Tibial artery (tissue), 4 donors: Measurements from ENCODE around the gene MYOCD.

Experiments used
- DNase-seq, 2 donors: peaks; one replicate each; pipeline ENCODE4 v3.0.0-alpha.2; 2019
- H3K27ac ChIP-seq, 2 donors: fragments of 200-600 bp; sonication (generic) in 1 of 2; 1 replicate in 1 of 2; 2 replicates in 1 of 2; pipeline ENCODE4 v1.5.1; 2018 to 2019; ENCODE audit warnings: mild to moderate bottlenecking in 1 of 2
- H3K27me3 ChIP-seq, 2 donors: fragments of 200-600 bp; sonication (generic) in 1 of 2; one replicate each; pipeline versions ENCODE4 v1.5.1 to v1.6.0; 2016 to 2019
- H3K36me3 ChIP-seq, 3 donors: fragments of 200-600 bp; sonication (generic) in 2 of 3; one replicate each; pipeline ENCODE4 v1.5.1; 2016 to 2019; ENCODE audit warnings: mild to moderate bottlenecking in 2 of 3
- H3K4me1 ChIP-seq, 4 donors: fragments of 200-600 bp; sonication (generic) in 2 of 4; 1 replicate in 3 of 4; 2 replicates in 1 of 4; pipeline ENCODE4 v1.5.1; 2016 to 2019
- H3K4me3 ChIP-seq, 2 donors: fragments of 200-600 bp; sonication (generic) in 1 of 2; 1 replicate in 1 of 2; 2 replicates in 1 of 2; pipeline ENCODE4 v1.5.1; 2018 to 2019; ENCODE audit warnings: mild to moderate bottlenecking in 2 of 2
- H3K9me3 ChIP-seq, 3 donors: fragments of 200-600 bp; sonication (generic) in 1 of 3; one replicate each; pipeline ENCODE4 v1.5.1; 2016 to 2019
- CTCF ChIP-seq, 2 experiments: fragments of 200-600 bp in 1 of 2; fragments of 450-650 bp in 1 of 2; IDR thresholded peaks; one replicate each; pipeline ENCODE4 v1.5.1; 2017 to 2019; ENCODE audit warnings: antibody characterized with exemption in 2 of 2, mild to moderate bottlenecking in 1 of 2, moderate library complexity in 1 of 2
- intact Hi-C: fragments of 100-400 bp; cut with DNase I; formaldehyde crosslinking; loops from one replicate; pipeline ENCODE4 v1.15.0; 2023; ENCODE audit warnings: low total_unique reads

Gene MYOCD

GRCh38 chr17:12726131-12726530, 60.4 kb downstream of the MYOCD start:
- peak overlapping the region in 1 of 2 donors; percentile 27 for H3K27ac ChIP-seq
- DNase-seq, result no peak
- no peak overlapping the region for H3K4me3 ChIP-seq
- H3K9me3 ChIP-seq, result no peaks in the 10 kb centered on the region
- TF ChIP-seq CTCF (IDR thresholded peaks at IDR 0.05), result no peak
- no peaks in the 10 kb centered on the region for H3K27me3 ChIP-seq
- peaks cover 0 to 51% (median 21%) of the 10 kb centered on the region in 4 donors for H3K4me1 ChIP-seq
- intact Hi-C loops, result no loop called here
- peaks cover 0 to 19% (median 9%) of the 10 kb centered on the region in 3 donors for H3K36me3 ChIP-seq

GRCh38 chr17:12727076-12727760, 61.5 kb downstream of the MYOCD start:
- H3K27ac ChIP-seq, result peak overlapping the region; percentile 78 to 86
- no peak for TF ChIP-seq CTCF (IDR thresholded peaks at IDR 0.05)
- peaks cover 0 to 19% (median 9%) of the 10 kb centered on the region in 3 donors for H3K36me3 ChIP-seq
- intact Hi-C loops, result no loop called here
- no peaks in the 10 kb centered on the region for H3K9me3 ChIP-seq
- no peaks in the 10 kb centered on the region for H3K27me3 ChIP-seq
- no peak overlapping the region for H3K4me3 ChIP-seq
- H3K4me1 ChIP-seq, result peaks cover 0 to 50% (median 28%) of the 10 kb centered on the region in 4 donors
- DNase-seq, result no peak

- intact Hi-C loops, result no loop called here
- H3K4me3 ChIP-seq, result no peak overlapping the region
- H3K27me3 ChIP-seq, result no peaks in the 10 kb centered on the region
- no peak for DNase-seq
- H3K27ac ChIP-seq, result peak overlapping the region; percentile 78 to 86
- no peak for TF ChIP-seq CTCF (IDR thresholded peaks at IDR 0.05)
- H3K4me1 ChIP-seq, result peaks cover 0 to 50% (median 28%) of the 10 kb centered on the region in 4 donors
- no peaks in the 10 kb centered on the region for H3K9me3 ChIP-seq
- peaks cover 0 to 15% (median 8%) of the 10 kb centered on the region in 3 donors for H3K36me3 ChIP-seq
Measured at GRCh38 chr17:12727881-12728280, 62.2 kb downstream of the MYOCD start.

GRCh38 chr17:12729086-12729485, 63.4 kb downstream of the MYOCD start:
- Histone ChIP-seq H3K4me1 (peaks cover 0 to 50% (median 28%) of the 10 kb centered on the region in 4 donors), H3K9me3 (no peaks in the 10 kb centered on the region), H3K27me3 (no peaks in the 10 kb centered on the region), H3K36me3 (peaks cover 0 to 7% (median 0%) of the 10 kb centered on the region in 3 donors), H3K4me3 (no peak overlapping the region), H3K27ac (peak overlapping the region; percentile 78 to 86)
- no peak for TF ChIP-seq CTCF (IDR thresholded peaks at IDR 0.05)
- intact Hi-C loops, result no loop called here
- DNase-seq, result no peak

- TF ChIP-seq CTCF (IDR thresholded peaks at IDR 0.05), result no peak
Measured at GRCh38 chr17:12730421-12730820, 64.7 kb downstream of the MYOCD start.

More at GRCh38 chr17:12730421-12730820, 64.7 kb downstream of the MYOCD start:
- Histone ChIP-seq H3K27ac (peak overlapping the region; percentile 78 to 86), H3K4me3 (no peak overlapping the region), H3K36me3 (peaks cover 0 to 7% (median 4%) of the 10 kb centered on the region in 3 donors), H3K9me3 (no peaks in the 10 kb centered on the region), H3K4me1 (peaks cover 0 to 50% (median 28%) of the 10 kb centered on the region in 4 donors), H3K27me3 (no peaks in the 10 kb centered on the region)
- intact Hi-C loops, result loop anchor here (5.0 kb wide), 1 partner anchor 48 kb away; no protein-coding TSS in a partner anchor
- DNase-seq, result no peak
